CD4-positive, alpha-beta T cell treated with Interleukin-6 at 100 ng/mL for 8 hours (primary cell): ENCODE data around the gene DNMT3A.

Experiments
- DNase-seq: peaks from one replicate; pipeline ENCODE4 v3.0.0-alpha.2; 2020; ENCODE audit warnings: mixed read lengths, low spot score

The DNMT3A gene

GRCh38 chr2:25324905-25325592 lies 16.7 kb downstream of the DNMT3A start:
- DNase-seq: no peak

- no peak for DNase-seq
Measured at GRCh38 chr2:25324251-25324650, 17.5 kb downstream of the DNMT3A start.

DNA sequence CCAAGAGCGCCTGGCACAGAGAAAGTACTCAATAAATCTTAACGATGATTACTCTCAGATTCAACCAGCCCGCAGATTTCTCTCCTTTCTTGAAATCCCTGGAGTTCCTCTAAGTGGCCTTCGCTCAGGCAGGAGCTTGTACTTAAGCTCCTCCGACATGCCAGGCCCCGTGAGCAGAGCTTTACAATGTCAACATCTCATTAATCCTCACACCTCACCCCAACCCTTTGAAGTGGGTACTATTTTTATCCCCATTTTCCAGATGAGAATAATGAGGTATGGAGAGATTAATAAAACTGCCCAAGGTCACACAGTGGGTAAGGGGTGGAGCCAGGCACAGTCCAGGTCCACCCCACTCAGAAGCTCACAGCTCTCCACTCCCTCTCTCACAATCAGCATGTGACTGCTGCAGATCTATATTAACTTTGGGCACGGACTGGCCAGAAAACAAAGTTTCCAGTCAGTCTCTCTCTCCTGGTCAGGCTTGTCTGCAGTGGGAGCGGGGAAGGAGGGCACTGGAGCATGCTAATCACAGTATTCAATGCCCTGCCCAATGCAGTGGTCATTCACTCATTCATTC lies 18.0 kb downstream of the DNMT3A start:
- no peak for DNase-seq

DNA sequence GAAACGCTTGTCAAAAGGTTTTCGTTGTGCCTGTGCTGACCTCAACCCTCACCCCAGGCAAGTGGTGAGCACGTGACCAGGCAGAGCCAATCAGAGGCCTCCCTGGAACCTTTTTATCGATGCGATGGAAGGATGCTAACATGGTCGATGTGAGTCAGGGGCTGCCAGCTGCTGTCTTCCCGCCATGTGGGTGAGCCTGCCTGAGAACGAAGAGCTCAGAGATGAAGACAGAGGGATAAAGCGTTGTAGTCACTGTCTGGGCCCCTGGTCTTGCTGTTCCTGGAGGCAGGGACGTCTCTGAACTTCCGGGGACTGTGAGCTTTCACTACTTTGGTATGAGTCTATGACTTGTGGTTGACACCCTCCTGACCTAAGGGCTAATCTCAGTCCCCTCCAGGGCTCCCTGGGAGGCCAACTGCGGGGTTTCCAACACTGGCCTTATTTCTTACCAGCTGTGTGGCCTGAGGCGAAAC lies 18.6 kb downstream of the DNMT3A start:
- peak; percentile 37 for DNase-seq

- DNase-seq: no peak
Measured at GRCh38 chr2:25322312-25322711, 19.4 kb downstream of the DNMT3A start.

DNA sequence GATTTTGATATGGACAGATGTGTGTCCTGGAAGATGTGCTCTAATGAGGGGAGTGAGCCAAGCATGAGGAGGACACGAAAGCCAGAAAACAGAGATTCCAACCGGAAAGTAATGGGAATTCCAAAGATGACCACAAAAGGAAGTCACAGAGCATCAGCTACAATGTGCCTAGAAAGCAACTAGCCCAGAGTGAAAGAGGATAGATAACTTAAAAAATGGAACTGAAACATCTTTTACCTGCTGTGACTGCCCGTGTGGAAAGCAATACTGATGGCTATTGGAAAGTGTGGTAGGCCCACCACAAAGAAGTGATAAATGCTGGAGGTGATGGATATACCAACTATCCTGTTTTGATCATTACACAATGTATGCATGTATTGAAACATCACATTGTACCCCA lies 21.6 kb downstream of the DNMT3A start:
- no peak for DNase-seq

- no peak for DNase-seq
Measured at GRCh38 chr2:25316101-25316500, 25.6 kb downstream of the DNMT3A start.

DNA sequence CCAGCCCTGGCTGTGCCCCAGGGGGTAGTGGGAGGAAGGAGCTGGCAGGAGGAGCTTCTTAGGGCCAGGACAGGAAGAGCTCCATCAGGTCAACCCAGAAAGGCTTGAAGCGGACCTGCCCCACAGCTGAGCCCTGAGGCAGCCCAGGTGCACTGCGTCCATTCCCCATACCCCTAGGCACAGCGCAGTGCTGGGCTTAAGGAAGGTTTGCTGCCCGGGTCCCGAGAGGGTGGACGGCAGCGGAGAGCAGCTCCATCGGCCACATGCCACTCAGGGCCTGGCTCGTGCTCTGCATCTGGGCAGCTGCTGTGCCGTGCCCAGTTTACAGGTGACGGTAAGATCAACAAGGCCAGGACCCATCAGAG lies 26.4 kb downstream of the DNMT3A start:
- DNase-seq: no peak

DNA sequence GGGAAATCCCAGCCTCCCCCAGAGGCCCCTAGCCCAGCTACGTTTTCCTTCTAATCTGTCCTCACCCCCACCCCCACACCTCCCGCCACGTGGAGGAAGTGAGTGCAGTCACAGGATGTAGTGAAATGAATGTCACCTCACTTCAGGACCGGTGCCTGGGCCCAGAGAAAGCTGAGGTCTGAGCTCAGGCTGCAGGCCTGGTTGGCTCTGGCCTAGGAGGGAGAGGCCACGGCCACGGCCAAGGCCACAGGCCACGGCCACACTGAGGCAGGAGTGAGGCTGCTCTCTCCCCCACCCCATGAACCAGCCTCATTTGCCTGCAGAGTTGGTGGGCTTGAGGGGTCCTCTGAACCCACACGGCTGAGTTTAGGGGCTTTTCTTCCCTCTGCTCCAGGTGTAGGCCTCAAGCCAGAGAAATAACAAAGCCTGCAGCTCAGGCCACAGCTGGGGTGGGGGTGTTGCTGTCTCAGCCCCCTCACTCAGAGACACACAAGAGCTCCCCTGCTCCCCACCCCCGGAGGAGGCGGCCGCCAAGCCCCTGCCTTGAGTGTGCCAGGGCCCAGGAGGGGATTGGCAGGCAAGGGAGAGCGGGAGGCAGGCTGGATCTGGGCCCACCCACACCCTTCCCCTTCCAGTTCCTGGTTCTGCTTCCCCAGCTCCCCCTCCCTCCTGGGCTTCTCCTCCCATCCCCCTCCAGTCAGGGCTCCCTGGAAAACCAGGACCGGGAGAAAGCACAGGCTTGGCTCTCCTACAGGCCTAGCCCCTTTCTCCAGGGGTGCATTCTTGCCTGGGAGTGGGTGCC lies 27.0 kb downstream of the DNMT3A start:
- peak; percentile 72 for DNase-seq

GRCh38 chr2:25313711-25314513 lies 27.8 kb downstream of the DNMT3A start:
- DNase-seq: no peak

DNA sequence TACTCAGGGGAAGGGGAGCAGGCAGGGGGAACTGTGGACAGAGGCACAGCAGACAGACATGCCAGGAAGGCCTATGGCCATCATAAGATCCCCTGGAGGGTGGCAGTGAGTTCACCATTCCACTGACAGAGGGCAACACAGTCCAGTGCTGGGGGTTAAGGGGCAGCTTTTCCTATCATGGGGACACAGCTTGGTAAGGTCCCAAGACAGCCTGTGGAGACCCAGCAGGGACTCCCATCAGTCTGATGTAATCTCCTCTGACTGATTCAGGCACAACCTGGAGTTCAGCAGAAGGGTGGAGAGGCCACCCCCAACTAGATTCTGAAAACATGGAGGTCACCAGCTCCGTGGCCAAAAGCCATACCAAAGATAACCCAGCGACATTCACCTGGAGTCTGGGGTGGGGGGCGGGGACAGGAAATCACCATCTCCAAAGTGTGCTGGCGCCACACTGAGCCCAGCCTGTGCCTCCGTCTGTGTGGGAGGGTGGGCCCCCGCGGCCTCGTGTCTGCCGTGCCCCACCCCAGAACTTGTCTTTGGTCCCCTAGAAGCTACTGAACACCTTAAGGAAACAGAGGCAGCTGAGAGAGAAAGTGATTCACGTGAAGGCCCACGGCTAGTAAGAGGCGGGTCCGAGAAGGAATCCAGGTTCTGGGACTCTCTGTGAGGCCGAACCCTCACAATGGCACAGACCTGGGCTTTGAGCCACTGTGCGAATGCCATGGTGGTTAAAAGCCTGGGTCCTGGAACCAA lies 28.6 kb downstream of the DNMT3A start:
- DNase-seq: peak; percentile 38

DNA sequence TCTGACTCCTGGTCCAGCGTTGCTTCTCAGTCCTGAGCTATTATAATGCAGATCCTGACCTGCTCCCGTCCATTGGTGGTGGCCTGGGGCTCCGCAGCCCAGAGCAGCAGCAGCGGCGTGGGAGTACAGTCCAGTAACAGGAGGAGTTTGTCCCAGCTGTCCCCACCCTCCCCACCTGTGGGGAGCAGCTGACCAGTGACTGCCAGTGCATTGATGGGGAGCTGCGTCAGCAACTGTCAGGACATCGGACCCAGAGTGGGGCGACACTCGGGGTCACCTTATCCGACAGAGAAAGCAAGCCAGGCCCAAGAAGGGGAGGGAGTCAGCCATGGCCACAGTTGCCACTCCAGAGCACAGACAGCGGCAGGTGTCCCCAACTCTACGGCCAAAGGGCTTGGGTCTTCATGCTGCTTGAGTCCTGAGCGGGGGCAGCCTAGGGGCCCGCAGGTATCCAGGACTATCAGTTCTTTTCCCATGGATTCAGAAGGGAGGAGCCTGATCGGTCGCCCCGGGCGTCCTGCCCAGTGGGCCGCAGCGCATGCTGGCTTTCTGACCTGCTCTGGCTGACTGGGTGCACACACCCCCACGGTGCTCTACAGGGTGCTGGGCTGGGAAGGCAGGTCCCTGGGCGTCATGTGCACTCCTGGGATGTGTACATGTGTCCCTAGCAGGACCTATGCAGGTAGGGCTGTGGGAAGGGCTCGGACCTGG lies 29.7 kb downstream of the DNMT3A start:
- no peak for DNase-seq

DNA sequence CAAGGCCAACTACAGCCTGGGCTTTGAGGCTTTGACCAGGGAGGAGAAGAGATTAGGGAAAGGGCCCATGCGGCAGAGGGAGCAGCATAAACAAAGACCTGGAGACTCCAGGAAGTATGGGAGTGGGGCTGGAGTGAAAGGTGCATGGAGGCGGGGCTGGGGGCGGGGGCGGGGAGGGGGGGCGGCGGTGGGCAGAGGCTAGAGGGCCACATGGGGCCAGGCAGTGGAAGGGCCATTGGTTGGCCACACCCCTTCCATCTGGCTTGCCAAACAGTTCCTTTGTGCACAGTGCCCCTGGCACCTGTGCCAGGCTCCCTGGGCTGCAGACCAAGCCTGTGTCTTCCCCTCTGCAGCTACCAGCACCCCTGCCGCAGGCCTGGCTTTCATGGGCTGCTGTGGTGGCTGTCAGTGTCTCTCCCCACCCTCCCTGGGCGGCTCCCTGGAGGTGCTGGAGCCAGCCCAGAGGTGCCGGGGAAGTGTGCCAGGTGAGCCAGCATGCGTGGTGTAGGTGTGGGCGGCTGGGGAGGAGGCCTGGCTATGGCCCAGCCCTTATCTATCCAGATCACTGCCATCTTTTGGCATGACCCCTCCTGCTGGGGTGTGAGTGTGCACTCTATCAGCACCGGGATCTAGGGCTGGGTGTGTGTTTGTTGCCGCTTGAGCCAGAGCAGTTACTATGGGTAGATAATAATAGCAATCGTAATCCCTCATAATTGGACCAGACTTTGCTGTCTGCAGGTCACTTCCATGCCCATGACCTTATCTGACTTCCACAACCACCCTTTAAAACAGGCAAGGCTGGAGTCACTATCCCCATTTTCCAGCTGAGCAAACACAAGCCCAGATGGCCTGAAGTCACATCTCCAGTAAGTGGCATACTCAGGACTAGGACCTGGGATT lies 30.5 kb downstream of the DNMT3A start:
- no peak for DNase-seq

DNA sequence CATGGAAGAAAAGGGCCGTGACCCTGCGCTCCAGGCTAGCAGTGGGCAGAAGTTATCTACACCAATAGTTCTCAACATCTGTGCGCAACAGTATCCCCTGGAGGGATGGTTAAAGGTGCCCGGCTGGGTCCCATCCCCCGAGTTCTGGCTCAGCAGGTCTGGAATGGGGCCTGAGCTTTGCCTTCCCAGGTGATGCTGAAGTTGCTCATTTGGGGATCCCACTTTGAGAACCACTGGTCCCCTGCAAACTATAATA lies 31.1 kb downstream of the DNMT3A start:
- no peak for DNase-seq

GRCh38 chr2:25309402-25309801 lies 32.3 kb downstream of the DNMT3A start:
- peak; percentile 63 for DNase-seq

- DNase-seq: no peak
Measured at GRCh38 chr2:25308599-25308998, 33.1 kb downstream of the DNMT3A start.

DNA sequence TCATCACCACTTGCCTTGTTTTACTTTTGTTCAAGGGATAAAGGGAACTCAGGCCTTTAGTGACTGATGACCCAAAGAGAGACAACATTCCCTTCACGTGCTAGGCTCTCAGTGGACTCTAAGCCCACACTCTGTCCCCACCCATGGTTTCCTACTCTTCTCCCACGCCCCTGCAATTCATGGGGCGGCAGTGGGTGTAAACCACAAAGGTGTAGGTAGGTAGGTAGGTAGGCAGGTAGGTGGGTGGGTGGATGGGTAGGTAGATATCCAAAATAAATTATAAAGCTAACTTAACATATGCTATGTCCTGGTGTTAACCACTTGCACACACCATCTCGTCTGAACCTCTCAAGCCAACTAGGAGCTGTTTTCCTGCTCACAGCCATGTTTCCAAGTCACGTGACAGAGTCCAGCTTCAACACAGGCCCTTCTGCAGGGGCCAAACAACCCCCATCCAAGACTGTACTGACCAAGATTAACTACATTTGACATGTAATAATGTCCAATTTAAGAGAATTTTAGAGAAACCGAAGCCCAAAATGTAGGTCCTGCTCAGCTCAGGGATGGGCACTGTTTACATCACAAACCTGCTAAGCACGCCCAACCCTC lies 33.7 kb downstream of the DNMT3A start:
- DNase-seq: no peak

DNA sequence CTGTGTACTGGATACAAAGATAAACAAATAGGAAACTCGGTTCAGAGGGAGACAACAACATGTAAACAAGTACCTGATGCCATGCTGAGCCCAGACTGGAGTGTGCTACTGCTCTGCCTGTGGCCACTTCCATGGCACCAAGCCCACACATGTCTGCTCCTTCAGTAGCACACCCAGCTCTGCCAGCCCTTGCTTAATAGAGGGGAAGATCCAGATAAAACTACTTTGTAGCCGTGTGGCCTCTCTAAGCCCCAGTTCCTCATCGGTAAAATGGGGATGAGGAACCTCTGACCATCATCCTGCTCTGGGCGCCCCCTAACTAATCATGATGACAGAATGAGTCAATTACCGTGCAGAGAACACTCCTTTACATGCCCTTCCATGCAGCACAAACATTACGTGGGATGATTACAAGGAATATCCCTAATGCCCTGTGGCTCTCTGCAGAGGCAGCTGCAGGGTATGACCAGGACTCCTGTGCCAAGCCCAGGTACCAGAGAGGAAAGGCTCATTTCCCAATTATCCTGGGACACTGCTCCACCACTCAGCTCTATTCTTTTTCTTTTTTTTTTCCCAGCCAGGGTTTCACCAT lies 34.9 kb downstream of the DNMT3A start:
- DNase-seq: no peak

DNA sequence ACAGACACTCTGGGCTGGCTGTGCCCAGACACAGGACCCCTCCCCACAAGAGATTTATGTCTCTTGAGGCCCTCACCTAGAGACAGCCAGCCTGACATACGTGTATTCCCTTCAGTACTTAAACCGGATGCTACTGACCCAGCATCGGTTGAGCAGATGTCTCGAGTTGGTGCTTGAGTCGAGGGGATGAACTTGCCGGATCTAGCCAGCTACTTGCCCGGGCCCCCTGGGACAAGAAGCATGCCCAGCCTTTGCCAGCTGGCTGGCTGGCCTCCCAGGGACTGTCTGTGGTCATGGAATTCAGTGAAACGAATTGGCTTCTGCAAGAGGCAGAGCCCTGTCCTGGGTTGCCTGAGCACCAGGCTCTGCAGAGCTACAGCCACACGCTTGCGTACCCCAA lies 36.0 kb downstream of the DNMT3A start:
- no peak for DNase-seq
